ENCODE measurements around the gene C2CD2.

C2CD2 gene

GRCh38 chr21:41932576-41933312 is 21.1 kb downstream of the C2CD2 start:
- H3K4me2 ChIP-seq (ENCODE audit: insufficient read depth, low read length, poor library complexity, severe bottlenecking): no peak overlapping the region
- no CpG with 5 or more reads among the region's 18 CpGs for WGBS, 2 donors (ENCODE audit: extremely low coverage in 2 of 2, insufficient read length in 2 of 2, insufficient replicate concordance in 1 of 2)

GRCh38 chr21:41932191-41932575 is 21.6 kb downstream of the C2CD2 start:
- H2AFZ ChIP-seq (ENCODE audit: low read length): no peak overlapping the region
- H3K14ac ChIP-seq (ENCODE audit: low read length): no peak overlapping the region
- no peak overlapping the region for H4K8ac ChIP-seq (ENCODE audit: low read depth, low read length)
- no peak overlapping the region for H2BK12ac ChIP-seq (ENCODE audit: low read length)
- H3K9ac ChIP-seq (ENCODE audit: low read depth, low read length, poor library complexity): no peak overlapping the region
- no peak overlapping the region for H3K4me3 ChIP-seq (ENCODE audit: low read length in 2 of 2)
- no peaks in the 10 kb centered on the region for H3K36me3 ChIP-seq (replicated peaks in 1 of 2; ENCODE audit: control insufficient read depth in 2 of 2, insufficient read depth in 2 of 2, low read length in 2 of 2)
- H3K79me1 ChIP-seq (ENCODE audit: low read depth, low read length): no peaks in the 10 kb centered on the region
- no peak overlapping the region for H2BK5ac ChIP-seq (ENCODE audit: low read length)
- no peaks in the 10 kb centered on the region for H3K9me3 ChIP-seq (replicated peaks in 1 of 2; ENCODE audit: control insufficient read depth in 2 of 2, insufficient read depth in 1 of 2, low read depth in 1 of 2, low read length in 2 of 2)
- H3K18ac ChIP-seq (ENCODE audit: low read length): no peak overlapping the region
- H3K27me3 ChIP-seq (ENCODE audit: control insufficient read depth in 3 of 3, insufficient read depth in 3 of 3, low read depth in 1 of 3, low read length in 3 of 3): no peaks in the 10 kb centered on the region
- peaks cover 3 to 4% of the 10 kb centered on the region in 2 donors for H3K4me1 ChIP-seq (ENCODE audit: control insufficient read depth in 2 of 2, insufficient read depth in 1 of 2, low read depth in 1 of 2, low read length in 2 of 2)
- WGBS, 2 donors (ENCODE audit: extremely low coverage in 2 of 2, insufficient read length in 2 of 2, insufficient replicate concordance in 1 of 2): no CpG with 5 or more reads among the region's 13 CpGs
- no peak overlapping the region for H2AK5ac ChIP-seq (ENCODE audit: low read depth, low read length)
- no peak overlapping the region for H2BK120ac ChIP-seq (ENCODE audit: low read depth, low read length)
- H4K91ac ChIP-seq (ENCODE audit: low read depth, low read length, poor library complexity): no peak overlapping the region
- no peak overlapping the region for H2BK15ac ChIP-seq (ENCODE audit: low read length)
- no peak overlapping the region for H3K4me2 ChIP-seq (ENCODE audit: insufficient read depth, low read length, poor library complexity, severe bottlenecking)
- no peak overlapping the region for H3K4ac ChIP-seq (ENCODE audit: low read length)
- H3K27ac ChIP-seq (replicated peaks; ENCODE audit: low read length): no peak overlapping the region
- no peak for DNase-seq (ENCODE audit: low spot score)
- no peak overlapping the region for H3K23ac ChIP-seq (ENCODE audit: low read depth, low read length, poor library complexity)

More at GRCh38 chr21:41932576-41933312, 21.1 kb downstream of the C2CD2 start:
- Histone ChIP-seq H3K23ac (ENCODE audit: low read depth, low read length, poor library complexity) (no peak overlapping the region), H3K9me3 (replicated peaks in 1 of 2; ENCODE audit: control insufficient read depth in 2 of 2, insufficient read depth in 1 of 2, low read depth in 1 of 2, low read length in 2 of 2) (no peaks in the 10 kb centered on the region), H3K14ac (ENCODE audit: low read length) (no peak overlapping the region), H2BK120ac (ENCODE audit: low read depth, low read length) (no peak overlapping the region), H4K91ac (ENCODE audit: low read depth, low read length, poor library complexity) (no peak overlapping the region), H3K18ac (ENCODE audit: low read length) (no peak overlapping the region), H3K27me3 (ENCODE audit: control insufficient read depth in 3 of 3, insufficient read depth in 3 of 3, low read depth in 1 of 3, low read length in 3 of 3) (no peaks in the 10 kb centered on the region), H2BK12ac (ENCODE audit: low read length) (no peak overlapping the region), H3K36me3 (replicated peaks in 1 of 2; ENCODE audit: control insufficient read depth in 2 of 2, insufficient read depth in 2 of 2, low read length in 2 of 2) (no peaks in the 10 kb centered on the region), H3K4ac (ENCODE audit: low read length) (no peak overlapping the region), H3K4me3 (ENCODE audit: low read length in 2 of 2) (no peak overlapping the region), H2BK15ac (ENCODE audit: low read length) (no peak overlapping the region), H2AFZ (ENCODE audit: low read length) (no peak overlapping the region), H3K27ac (replicated peaks; ENCODE audit: low read length) (no peak overlapping the region), H2AK5ac (ENCODE audit: low read depth, low read length) (no peak overlapping the region), H2BK5ac (ENCODE audit: low read length) (no peak overlapping the region), H3K79me1 (ENCODE audit: low read depth, low read length) (no peaks in the 10 kb centered on the region), H4K8ac (ENCODE audit: low read depth, low read length) (no peak overlapping the region), H3K9ac (ENCODE audit: low read depth, low read length, poor library complexity) (no peak overlapping the region), H3K4me1 (ENCODE audit: control insufficient read depth in 2 of 2, insufficient read depth in 1 of 2, low read depth in 1 of 2, low read length in 2 of 2) (peaks cover 3 to 4% of the 10 kb centered on the region in 2 donors)
- no peak for DNase-seq (ENCODE audit: low spot score)

DNA sequence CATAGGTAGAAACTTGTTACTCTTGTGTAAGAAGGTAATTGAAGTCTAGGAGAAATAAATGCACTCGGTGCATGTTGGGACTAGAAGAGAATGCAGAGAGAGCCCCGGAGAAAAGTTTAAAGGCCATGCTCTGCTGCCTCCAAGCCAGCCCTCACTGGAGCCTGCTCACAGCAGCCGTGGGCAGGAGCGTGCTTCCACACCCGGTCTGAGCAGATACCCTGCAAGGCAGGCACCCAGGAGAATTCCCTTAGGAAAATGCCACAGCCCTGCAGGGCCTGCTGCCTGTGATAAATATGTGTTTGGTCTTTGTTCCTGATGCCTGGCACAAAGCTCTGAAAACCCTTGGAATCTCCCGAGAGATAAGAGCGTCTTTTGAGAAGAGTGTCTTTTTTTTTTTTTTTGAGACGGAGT is 22.8 kb downstream of the C2CD2 start:
- Histone ChIP-seq H2AK5ac (ENCODE audit: low read depth, low read length) (no peak overlapping the region), H3K4ac (ENCODE audit: low read length) (no peak overlapping the region), H2BK5ac (ENCODE audit: low read length) (no peak overlapping the region), H2BK12ac (ENCODE audit: low read length) (no peak overlapping the region), H2BK120ac (ENCODE audit: low read depth, low read length) (no peak overlapping the region), H3K9ac (ENCODE audit: low read depth, low read length, poor library complexity) (no peak overlapping the region), H3K79me1 (ENCODE audit: low read depth, low read length) (no peaks in the 10 kb centered on the region), H2BK15ac (ENCODE audit: low read length) (no peak overlapping the region), H3K4me1 (ENCODE audit: control insufficient read depth in 2 of 2, insufficient read depth in 1 of 2, low read depth in 1 of 2, low read length in 2 of 2) (peaks cover 6 to 12% of the 10 kb centered on the region in 2 donors), H3K4me3 (ENCODE audit: low read length in 2 of 2) (no peak overlapping the region), H3K18ac (ENCODE audit: low read length) (no peak overlapping the region), H4K8ac (ENCODE audit: low read depth, low read length) (no peak overlapping the region), H3K4me2 (ENCODE audit: insufficient read depth, low read length, poor library complexity, severe bottlenecking) (no peak overlapping the region), H3K9me3 (replicated peaks in 1 of 2; ENCODE audit: control insufficient read depth in 2 of 2, insufficient read depth in 1 of 2, low read depth in 1 of 2, low read length in 2 of 2) (no peaks in the 10 kb centered on the region), H4K91ac (ENCODE audit: low read depth, low read length, poor library complexity) (no peak overlapping the region), H3K27ac (replicated peaks; ENCODE audit: low read length) (no peak overlapping the region), H3K23ac (ENCODE audit: low read depth, low read length, poor library complexity) (no peak overlapping the region), H3K14ac (ENCODE audit: low read length) (no peak overlapping the region), H2AFZ (ENCODE audit: low read length) (no peak overlapping the region), H3K36me3 (replicated peaks in 1 of 2; ENCODE audit: control insufficient read depth in 2 of 2, insufficient read depth in 2 of 2, low read length in 2 of 2) (no peaks in the 10 kb centered on the region), H3K27me3 (ENCODE audit: control insufficient read depth in 3 of 3, insufficient read depth in 3 of 3, low read depth in 1 of 3, low read length in 3 of 3) (no peaks in the 10 kb centered on the region)
- WGBS, 2 donors (ENCODE audit: extremely low coverage in 2 of 2, insufficient read length in 2 of 2, insufficient replicate concordance in 1 of 2): no CpG with 5 or more reads among the region's 8 CpGs
- DNase-seq (ENCODE audit: low spot score): no peak

GRCh38 chr21:41929248-41929647 is 24.6 kb downstream of the C2CD2 start:
- no peak overlapping the region for H2AFZ ChIP-seq (ENCODE audit: low read length)
- peaks cover 6 to 13% of the 10 kb centered on the region in 2 donors for H3K4me1 ChIP-seq (ENCODE audit: control insufficient read depth in 2 of 2, insufficient read depth in 1 of 2, low read depth in 1 of 2, low read length in 2 of 2)
- H3K4me3 ChIP-seq (ENCODE audit: low read length in 2 of 2): no peak overlapping the region
- H3K79me1 ChIP-seq (ENCODE audit: low read depth, low read length): no peaks in the 10 kb centered on the region
- no peak overlapping the region for H3K27ac ChIP-seq (replicated peaks; ENCODE audit: low read length)
- H2BK5ac ChIP-seq (ENCODE audit: low read length): no peak overlapping the region
- no peak overlapping the region for H3K18ac ChIP-seq (ENCODE audit: low read length)
- H2BK120ac ChIP-seq (ENCODE audit: low read depth, low read length): no peak overlapping the region
- no peak overlapping the region for H3K4ac ChIP-seq (ENCODE audit: low read length)
- H3K36me3 ChIP-seq (replicated peaks in 1 of 2; ENCODE audit: control insufficient read depth in 2 of 2, insufficient read depth in 2 of 2, low read length in 2 of 2): no peaks in the 10 kb centered on the region
- H4K91ac ChIP-seq (ENCODE audit: low read depth, low read length, poor library complexity): no peak overlapping the region
- no peak overlapping the region for H2BK12ac ChIP-seq (ENCODE audit: low read length)
- H3K9me3 ChIP-seq (replicated peaks in 1 of 2; ENCODE audit: control insufficient read depth in 2 of 2, insufficient read depth in 1 of 2, low read depth in 1 of 2, low read length in 2 of 2): no peaks in the 10 kb centered on the region
- H3K14ac ChIP-seq (ENCODE audit: low read length): no peak overlapping the region
- no peak for DNase-seq (ENCODE audit: low spot score)
- no peak overlapping the region for H2AK5ac ChIP-seq (ENCODE audit: low read depth, low read length)
- no CpG with 5 or more reads among the region's 5 CpGs for WGBS, 2 donors (ENCODE audit: extremely low coverage in 2 of 2, insufficient read length in 2 of 2, insufficient replicate concordance in 1 of 2)
- H4K8ac ChIP-seq (ENCODE audit: low read depth, low read length): no peak overlapping the region
- no peaks in the 10 kb centered on the region for H3K27me3 ChIP-seq (ENCODE audit: control insufficient read depth in 3 of 3, insufficient read depth in 3 of 3, low read depth in 1 of 3, low read length in 3 of 3)
- no peak overlapping the region for H3K4me2 ChIP-seq (ENCODE audit: insufficient read depth, low read length, poor library complexity, severe bottlenecking)
- no peak overlapping the region for H2BK15ac ChIP-seq (ENCODE audit: low read length)
- no peak overlapping the region for H3K23ac ChIP-seq (ENCODE audit: low read depth, low read length, poor library complexity)
- no peak overlapping the region for H3K9ac ChIP-seq (ENCODE audit: low read depth, low read length, poor library complexity)

Data from neuronal stem cell (in vitro differentiated cells).